ENCODE results near the gene KRTAP2-3.

- TF ChIP-seq CTCF (conservative IDR thresholded peaks at IDR 0.05; ENCODE audit: low read length) (no peak), EZH2phosphoT487 (IDR thresholded peaks at IDR 0.05; ENCODE audit: borderline replicate concordance, low read depth, low read length) (no peak)
Observed at GRCh38 chr17:41009301-41009760, 50.6 kb downstream of the KRTAP2-3 start.

Measured in OCI-LY7 (cell line).